Right renal pelvis (tissue), 4 donors: ENCODE results near the gene CDKL1. TPM values are rescaled to one million over a fixed set of nuclear protein-coding genes. Genes with fewer than 3 reads are reported as not detected.
"Not testable (repeated sequence)": the region's sequence is repeated elsewhere in the genome, so short reads cannot be mapped to it uniquely, and the experiment has no call there.

ENCODE experiments used
- DNase-seq, 4 donors: peaks; one replicate each; pipeline ENCODE4 v3.0.0-alpha.2; 2013; ENCODE audit warnings: low read depth in 4 of 4, low spot score in 3 of 4, missing footprints in 1 of 4
- polyA plus RNA-seq, 4 donors: library from polyadenylated mRNA; unstranded; fragments of 120-200 nt; gene quantifications; one replicate each; pipeline ENCODE4 v1.2.1, GENCODE V29; 2013; ENCODE audit not compliant: insufficient read length in 4 of 4

CDKL1 gene
- polyA plus RNA-seq, 4 donors: 7.1 to 8.3 (median 7.3) TPM

GRCh38 chr14:50388256-50388931 lies 8.3 kb downstream of the CDKL1 start:
- no peak for DNase-seq

GRCh38 chr14:50387548-50387947 lies 9.1 kb downstream of the CDKL1 start:
- no peak for DNase-seq

- DNase-seq: no peak
Measured at GRCh38 chr14:50383618-50384225, 13.0 kb downstream of the CDKL1 start.

GRCh38 chr14:50381823-50382287 lies 14.8 kb downstream of the CDKL1 start:
- DNase-seq: no peak

DNA sequence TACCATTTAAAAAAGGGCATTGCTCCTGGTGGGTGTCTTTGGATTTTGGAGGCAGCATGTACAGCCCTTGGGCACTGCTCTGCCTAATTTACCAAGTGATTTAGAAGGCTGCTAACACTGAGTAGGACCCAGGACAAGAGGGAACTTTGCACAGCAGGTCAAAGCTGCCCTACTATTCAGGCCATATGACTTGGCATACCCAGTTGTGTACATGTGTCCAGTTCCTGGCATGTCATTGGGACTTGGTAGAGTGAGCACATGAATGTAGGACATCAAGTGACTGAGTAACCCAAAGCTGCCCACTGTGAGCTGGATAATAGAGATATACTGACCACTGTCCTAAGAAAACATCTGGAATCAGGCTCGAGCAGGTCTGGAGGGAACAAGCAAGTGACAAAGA lies 15.7 kb downstream of the CDKL1 start:
- DNase-seq: no peak

DNA sequence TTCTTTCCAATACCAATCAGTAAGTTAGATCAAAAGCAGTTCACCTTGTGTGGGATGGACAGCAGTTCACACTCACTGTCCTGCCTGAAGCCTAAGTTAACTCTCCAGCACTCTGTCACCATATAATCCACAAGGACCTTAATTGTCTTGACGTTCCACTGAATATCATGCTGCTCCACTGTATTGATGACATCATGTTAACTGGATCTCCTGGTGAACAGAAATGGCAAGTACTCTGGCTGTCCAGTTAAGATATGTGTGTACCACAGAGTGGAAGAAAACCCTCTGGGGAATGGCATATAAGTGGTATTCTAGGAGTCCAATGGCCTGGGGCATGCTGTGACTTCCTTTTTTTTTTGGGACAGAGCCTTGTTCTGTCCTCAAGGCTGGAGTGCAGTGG lies 16.2 kb downstream of the CDKL1 start:
- DNase-seq: no peak

- DNase-seq: no peak
Measured at GRCh38 chr14:50379563-50379962, 17.1 kb downstream of the CDKL1 start.

GRCh38 chr14:50377550-50378085 lies 19.1 kb downstream of the CDKL1 start:
- no peak for DNase-seq

DNA sequence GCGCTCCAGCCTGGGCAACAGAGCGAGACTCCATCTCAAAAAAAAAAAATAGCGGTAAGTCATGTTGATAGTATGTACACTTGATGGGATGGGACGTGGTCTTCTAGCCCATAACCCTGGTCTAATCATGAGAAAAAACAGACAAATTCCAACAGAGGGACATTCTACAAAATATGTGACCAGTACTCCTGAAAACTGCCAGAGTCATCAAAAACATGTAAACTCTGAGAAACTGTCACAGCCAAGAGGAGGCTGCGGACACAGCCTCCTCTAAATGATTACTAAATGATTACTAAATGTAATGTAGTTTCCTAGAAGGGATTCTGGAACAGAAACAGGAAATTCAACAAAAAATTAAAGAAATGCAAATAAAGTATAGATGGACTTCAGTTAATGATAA lies 20.9 kb downstream of the CDKL1 start:
- DNase-seq: no peak

- no peak for DNase-seq
Measured at GRCh38 chr14:50373959-50374358, 22.7 kb downstream of the CDKL1 start.

GRCh38 chr14:50371546-50371945 lies 25.1 kb downstream of the CDKL1 start:
- DNase-seq: no peak

DNA sequence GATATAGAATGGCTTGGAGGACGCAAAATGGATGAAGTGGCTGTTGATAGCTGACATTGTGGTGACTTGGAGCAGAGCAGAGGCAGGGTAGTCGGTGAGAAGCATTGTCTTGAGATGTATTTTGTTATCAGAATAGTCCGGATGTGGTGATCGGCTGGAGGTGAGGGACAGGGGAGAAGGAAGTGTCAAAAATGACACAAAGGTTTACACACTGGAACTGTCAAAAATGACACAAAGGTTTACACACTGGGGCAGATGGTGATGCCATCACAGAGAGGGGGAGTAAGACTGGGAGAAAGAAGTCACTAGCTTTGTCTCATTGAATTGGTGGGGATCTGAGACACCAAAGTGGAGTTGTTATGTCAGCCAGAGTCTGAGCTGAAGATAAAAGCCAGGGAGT lies 30.1 kb downstream of the CDKL1 start:
- DNase-seq: no peak

GRCh38 chr14:50366115-50366514 lies 30.6 kb downstream of the CDKL1 start:
- no peak for DNase-seq

- not testable (repeated sequence) for DNase-seq
Measured at GRCh38 chr14:50365572-50365971, 31.1 kb downstream of the CDKL1 start.

DNA sequence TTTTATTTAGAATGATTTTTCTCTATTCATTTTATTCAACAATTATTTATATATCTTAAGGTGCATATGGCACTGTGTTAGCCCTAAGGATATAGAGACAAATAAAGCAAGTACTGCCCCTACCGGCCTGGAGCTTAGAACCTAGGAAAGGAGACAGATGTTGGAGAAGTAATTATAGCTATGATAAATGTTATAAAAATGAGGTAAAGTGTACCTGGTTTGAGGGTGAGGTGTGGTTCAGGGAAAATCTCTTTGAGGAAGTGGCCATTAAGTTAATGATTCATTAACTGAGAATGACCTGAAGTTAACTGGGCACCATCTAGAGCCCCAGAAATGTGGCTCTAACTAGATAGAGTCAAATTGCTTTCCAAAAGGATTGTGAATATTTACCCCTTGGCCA lies 31.9 kb downstream of the CDKL1 start:
- no peak for DNase-seq

DNA sequence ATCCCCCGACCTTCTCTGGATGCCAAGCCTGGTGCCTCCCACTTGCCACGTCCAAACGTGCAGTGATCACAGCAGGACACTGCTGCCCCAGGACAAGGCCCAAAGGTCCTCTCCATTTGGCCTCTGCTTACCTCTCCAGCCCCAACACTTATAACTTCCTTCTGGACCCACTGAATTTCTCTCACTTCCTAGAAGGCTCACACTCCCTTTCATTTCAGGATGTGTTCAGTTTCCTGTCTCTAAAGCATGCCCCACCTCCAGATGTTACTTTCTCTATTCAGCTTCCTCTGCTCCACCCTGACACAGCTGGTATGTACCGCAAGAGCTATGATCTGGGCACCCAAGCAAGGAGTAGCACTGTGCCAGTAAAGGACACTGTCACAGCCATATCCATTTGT lies 33.0 kb downstream of the CDKL1 start:
- DNase-seq: no peak

DNA sequence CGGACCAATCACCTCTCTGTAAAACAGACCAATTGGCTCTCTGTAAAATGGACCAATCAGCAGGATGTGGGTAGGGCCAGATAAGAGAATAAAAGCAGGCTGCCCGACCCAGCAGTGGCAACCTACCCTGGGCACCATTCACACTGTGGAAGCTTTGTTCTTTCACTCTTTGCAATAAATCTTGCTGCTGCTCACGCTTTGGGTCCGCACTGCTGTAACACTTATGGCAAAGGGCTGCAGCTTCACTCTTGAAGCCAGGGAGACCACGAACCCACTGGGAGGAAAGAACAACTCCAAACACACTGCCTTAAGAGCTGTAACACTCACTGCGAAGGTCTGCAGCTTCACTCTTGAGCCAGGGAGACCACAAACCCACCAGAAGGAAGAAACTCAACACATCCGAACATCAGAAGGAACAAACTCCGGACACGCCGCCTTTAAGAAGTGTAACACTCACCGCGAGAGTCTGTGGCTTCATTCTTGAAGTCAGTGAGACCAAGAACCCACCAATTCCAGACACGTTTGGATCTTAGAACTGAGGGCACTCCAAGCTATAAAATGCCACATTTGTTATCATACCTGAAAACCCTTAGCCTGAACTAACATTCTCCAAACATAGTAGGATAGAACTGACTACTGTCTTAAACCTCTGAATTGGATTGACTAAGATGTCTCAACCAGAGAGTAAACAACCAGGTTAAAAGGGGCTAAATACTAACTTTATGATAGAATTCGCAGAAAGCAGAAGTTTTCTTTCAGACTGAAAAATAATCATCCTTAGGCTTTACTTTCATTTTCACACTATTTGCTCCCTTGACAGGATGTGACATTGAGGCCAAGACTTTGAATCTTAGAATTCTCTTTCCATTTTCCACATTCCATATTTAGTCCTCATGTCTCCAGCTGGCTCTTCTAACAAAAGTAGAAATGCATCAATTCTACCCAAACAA lies 33.6 kb downstream of the CDKL1 start:
- no peak for DNase-seq

- not testable (repeated sequence) for DNase-seq
Measured at GRCh38 chr14:50361473-50362403, 34.9 kb downstream of the CDKL1 start.

GRCh38 chr14:50360851-50361250 lies 35.8 kb downstream of the CDKL1 start:
- DNase-seq: no peak

- no peak for DNase-seq
Measured at GRCh38 chr14:50360093-50360492, 36.6 kb downstream of the CDKL1 start.
